Erythroblast (primary cell): ENCODE measurements around the gene SPATS2L.

ENCODE experiments used
- GATA1 ChIP-seq: IDR thresholded peaks from 2 replicates; pipeline ENCODE4 v1.6.1; 2011; ENCODE audit warnings: low read depth, mild to moderate bottlenecking, control low read depth, low read length, moderate library complexity
- POLR2A ChIP-seq: IDR thresholded peaks from 2 replicates; pipeline ENCODE4 v1.6.1; 2011; ENCODE audit warnings: mild to moderate bottlenecking, low read length

- TF ChIP-seq POLR2A (no peak), GATA1 (no peak)
These were observed 42.5 kb downstream of the SPATS2L start for GRCh38 chr2:200348897-200349563.
